Hepatocyte (in vitro differentiated cells): Measurements from ENCODE around the gene RIOK3. TPM values are rescaled to one million over a fixed set of nuclear protein-coding genes. Genes with fewer than 3 reads are reported as not detected.

ENCODE experiments used
- DNase-seq: peaks from one replicate; pipeline ENCODE4 v3.0.0-alpha.2; 2016; ENCODE audit warnings: low spot score
- H2AFZ ChIP-seq: fragments of 200-600 bp; sonication (generic); 2 replicates; pipeline ENCODE4 v1.6.0; 2016; ENCODE audit warnings: antibody characterized with exemption, mild to moderate bottlenecking
- H3K27ac ChIP-seq: fragments of 200-600 bp; sonication (generic); 2 replicates; pipeline ENCODE4 v1.5.1; 2016; ENCODE audit warnings: mild to moderate bottlenecking
- H3K27me3 ChIP-seq: fragments of 200-600 bp; sonication (generic); 2 replicates; pipeline ENCODE4 v1.6.1; 2016
- H3K36me3 ChIP-seq: fragments of 200-600 bp; sonication (generic); replicated peaks from 2 replicates; pipeline ENCODE4 v1.5.1; 2016; ENCODE audit warnings: low read depth; ENCODE audit not compliant: insufficient read depth
- H3K4me1 ChIP-seq: fragments of 200-600 bp; sonication (generic); 2 replicates; pipeline ENCODE4 v1.5.1; 2016; ENCODE audit warnings: mild to moderate bottlenecking, moderate library complexity; ENCODE audit not compliant: insufficient read depth
- H3K4me2 ChIP-seq: fragments of 200-600 bp; sonication (generic); 2 replicates; pipeline ENCODE4 v1.6.0; 2016
- H3K4me3 ChIP-seq: fragments of 200-600 bp; sonication (generic); 2 replicates; pipeline ENCODE4 v1.5.1; 2016; ENCODE audit warnings: mild to moderate bottlenecking
- H3K79me2 ChIP-seq: fragments of 200-600 bp; sonication (generic); 2 replicates; pipeline ENCODE4 v1.6.0; 2017; ENCODE audit warnings: mild to moderate bottlenecking
- H3K9me2 ChIP-seq: fragments of 200-600 bp; sonication (generic); replicated peaks from 2 replicates; pipeline ENCODE4 v1.6.0; 2017; ENCODE audit warnings: mild to moderate bottlenecking; ENCODE audit not compliant: insufficient read depth
- H3K9me3 ChIP-seq: fragments of 200-600 bp; sonication (generic); 2 replicates; pipeline ENCODE4 v1.5.1; 2016; ENCODE audit warnings: low read depth, mild to moderate bottlenecking
- H4K20me1 ChIP-seq: fragments of 200-600 bp; sonication (generic); 2 replicates; pipeline ENCODE4 v1.6.0; 2016; ENCODE audit warnings: mild to moderate bottlenecking; ENCODE audit not compliant: insufficient read depth, poor library complexity, severe bottlenecking
- EZH2 ChIP-seq: fragments of 200-600 bp; sonication (generic); IDR thresholded peaks from 2 replicates; pipeline ENCODE4 v1.6.1; 2016; ENCODE audit warnings: antibody characterized with exemption, mild to moderate bottlenecking, borderline replicate concordance
- EZH2phosphoT487 ChIP-seq: fragments of 200-600 bp; sonication (generic); IDR thresholded peaks from one replicate; pipeline ENCODE4 v1.6.1; 2018; ENCODE audit warnings: antibody characterized with exemption, mild to moderate bottlenecking, low read depth, moderate library complexity; ENCODE audit not compliant: unreplicated experiment, severe bottlenecking
- WGBS: methylation state at CpG from one replicate; pipeline ENCODE4 v1.1.6; 2016; ENCODE audit warnings: low lambda C conversion rate; ENCODE audit errors: missing lambda C conversion rate; 5-methylcytosine and 5-hydroxymethylcytosine counted together
- polyA plus RNA-seq: library from polyadenylated mRNA; unstranded; fragments of >200 nt; fragmentation: Nextera tagmentation; extraction: Ambion mirVana; gene quantifications from 2 replicates; pipeline ENCODE4 v1.2.1, GENCODE V29; 2016
- total RNA-seq: library from RNA; depleted of rRNA; stranded (reverse); fragments of >200 nt; gene quantifications from 2 replicates; pipeline ENCODE4 v1.2.3, GENCODE V29; 2014
- TF ChIP-seq, protein P1 (sequence below): fragments of 200-600 bp; sonication (generic); IDR thresholded peaks from 2 replicates; pipeline ENCODE4 v1.5.1; 2016; ENCODE audit warnings: antibody characterized with exemption, mild to moderate bottlenecking; ENCODE audit not compliant: poor library complexity

Gene RIOK3, protein sequence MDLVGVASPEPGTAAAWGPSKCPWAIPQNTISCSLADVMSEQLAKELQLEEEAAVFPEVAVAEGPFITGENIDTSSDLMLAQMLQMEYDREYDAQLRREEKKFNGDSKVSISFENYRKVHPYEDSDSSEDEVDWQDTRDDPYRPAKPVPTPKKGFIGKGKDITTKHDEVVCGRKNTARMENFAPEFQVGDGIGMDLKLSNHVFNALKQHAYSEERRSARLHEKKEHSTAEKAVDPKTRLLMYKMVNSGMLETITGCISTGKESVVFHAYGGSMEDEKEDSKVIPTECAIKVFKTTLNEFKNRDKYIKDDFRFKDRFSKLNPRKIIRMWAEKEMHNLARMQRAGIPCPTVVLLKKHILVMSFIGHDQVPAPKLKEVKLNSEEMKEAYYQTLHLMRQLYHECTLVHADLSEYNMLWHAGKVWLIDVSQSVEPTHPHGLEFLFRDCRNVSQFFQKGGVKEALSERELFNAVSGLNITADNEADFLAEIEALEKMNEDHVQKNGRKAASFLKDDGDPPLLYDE
- total RNA-seq (70.7 and 95.2 TPM in 2 replicates), polyA plus RNA-seq (53.9 and 57.5 TPM in 2 replicates)

DNA sequence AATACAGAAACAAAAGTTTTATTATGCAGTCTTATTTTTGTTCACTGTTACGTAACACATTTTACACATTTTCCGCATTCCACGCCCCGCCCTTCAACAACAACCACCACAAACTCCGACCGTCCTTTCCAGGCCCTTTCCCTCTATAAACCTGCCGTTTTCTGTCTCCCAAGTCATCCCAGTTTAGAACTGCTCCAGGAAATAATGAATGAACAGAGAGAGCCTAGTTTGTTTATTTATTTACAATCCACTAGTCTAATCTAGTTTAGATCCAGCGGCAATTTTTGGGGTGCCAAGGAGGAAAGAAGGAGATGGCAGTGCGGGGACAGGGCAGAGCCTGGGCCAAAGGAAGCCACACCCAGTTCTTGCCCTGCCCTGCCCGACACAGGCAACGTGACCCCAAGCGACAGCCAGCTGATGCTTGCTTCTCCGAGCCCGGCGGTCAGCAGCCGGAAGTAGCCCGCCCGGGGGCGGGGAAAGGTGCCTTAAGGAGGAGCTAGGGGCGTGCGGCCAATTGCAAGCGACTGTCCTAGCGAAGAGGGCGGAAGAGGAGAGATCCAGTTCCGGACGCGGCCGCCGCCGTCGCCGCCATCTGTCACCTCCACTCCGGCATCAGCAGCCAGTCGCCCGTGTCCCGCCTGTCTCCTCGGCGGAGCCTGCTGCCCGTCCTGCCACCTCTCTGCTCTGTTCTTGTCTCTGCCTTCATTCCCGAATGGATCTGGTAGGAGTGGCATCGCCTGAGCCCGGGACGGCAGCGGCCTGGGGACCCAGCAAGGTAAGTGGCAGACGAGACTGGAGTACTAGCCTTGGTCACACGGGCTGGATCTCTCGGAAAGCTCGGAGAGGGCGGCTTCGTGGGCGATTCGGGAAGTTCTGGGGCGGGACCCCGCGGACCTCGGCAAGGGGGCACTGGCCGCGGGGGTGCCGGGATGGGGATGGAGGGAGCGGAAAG lies at the start of gene RIOK3:
TSS of gene RIOK3 (plus strand) at position 560 of the 952 bp plus-strand sequence. CDS start at position 713, 153 bp downstream.
- Histone ChIP-seq H3K27ac (peak within 1 kb of the TSS; percentile 97), H4K20me1 (peaks cover 20% of the 10 kb centered on the region), H3K4me2 (peak within 1 kb of the TSS; percentile 75), H3K79me2 (peaks cover 47% of the 10 kb centered on the region), H3K4me3 (peak within 1 kb of the TSS; percentile 78), H3K9me3 (no peaks in the 10 kb centered on the region), H3K4me1 (peaks cover 6% of the 10 kb centered on the region), H3K36me3 (no peaks in the 10 kb centered on the region), H3K9me2 (no peaks in the 10 kb centered on the region), H2AFZ (peak within 1 kb of the TSS; percentile 60), H3K27me3 (no peaks in the 10 kb centered on the region)
- DNase-seq, result peak; percentile 98
- 2% methylated on average over 59 of the region's 60 CpGs for WGBS
- no peak for TF ChIP-seq EZH2
- TF ChIP-seq, protein P1, sequence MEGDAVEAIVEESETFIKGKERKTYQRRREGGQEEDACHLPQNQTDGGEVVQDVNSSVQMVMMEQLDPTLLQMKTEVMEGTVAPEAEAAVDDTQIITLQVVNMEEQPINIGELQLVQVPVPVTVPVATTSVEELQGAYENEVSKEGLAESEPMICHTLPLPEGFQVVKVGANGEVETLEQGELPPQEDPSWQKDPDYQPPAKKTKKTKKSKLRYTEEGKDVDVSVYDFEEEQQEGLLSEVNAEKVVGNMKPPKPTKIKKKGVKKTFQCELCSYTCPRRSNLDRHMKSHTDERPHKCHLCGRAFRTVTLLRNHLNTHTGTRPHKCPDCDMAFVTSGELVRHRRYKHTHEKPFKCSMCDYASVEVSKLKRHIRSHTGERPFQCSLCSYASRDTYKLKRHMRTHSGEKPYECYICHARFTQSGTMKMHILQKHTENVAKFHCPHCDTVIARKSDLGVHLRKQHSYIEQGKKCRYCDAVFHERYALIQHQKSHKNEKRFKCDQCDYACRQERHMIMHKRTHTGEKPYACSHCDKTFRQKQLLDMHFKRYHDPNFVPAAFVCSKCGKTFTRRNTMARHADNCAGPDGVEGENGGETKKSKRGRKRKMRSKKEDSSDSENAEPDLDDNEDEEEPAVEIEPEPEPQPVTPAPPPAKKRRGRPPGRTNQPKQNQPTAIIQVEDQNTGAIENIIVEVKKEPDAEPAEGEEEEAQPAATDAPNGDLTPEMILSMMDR, result no peak
- TF ChIP-seq EZH2phosphoT487, result no peak

DNA sequence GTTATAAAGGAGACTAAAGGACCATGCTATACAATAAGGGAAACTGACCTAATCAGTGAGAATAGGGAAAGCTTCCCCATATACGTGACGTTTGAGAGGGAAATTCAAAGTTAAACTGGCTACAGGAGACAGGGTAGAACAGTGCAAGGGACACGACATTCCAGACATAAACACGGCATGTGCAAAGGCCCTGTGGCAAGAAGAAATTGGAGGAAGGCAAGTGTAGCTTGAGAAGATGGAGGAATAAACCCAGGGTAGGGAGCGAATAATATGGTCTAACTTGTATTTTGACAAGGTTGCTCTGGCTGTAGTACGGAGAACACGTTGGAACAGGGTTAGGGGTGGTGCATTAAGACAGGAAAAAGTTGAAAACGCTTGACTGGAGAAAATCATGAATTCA lies 49.8 kb upstream of the RIOK3 start:
- no peaks in the 10 kb centered on the region for H3K9me2 ChIP-seq
- H3K36me3 ChIP-seq, result no peaks in the 10 kb centered on the region
- H3K27ac ChIP-seq, result no peak overlapping the region
- no peak overlapping the region for H3K4me3 ChIP-seq
- peaks cover 20% of the 10 kb centered on the region for H3K4me1 ChIP-seq
- no peak overlapping the region for H2AFZ ChIP-seq
- no peak for DNase-seq
- no peaks in the 10 kb centered on the region for H4K20me1 ChIP-seq
- H3K79me2 ChIP-seq, result no peaks in the 10 kb centered on the region
- 98% methylated on average over 8 of the region's 8 CpGs for WGBS
- no peak overlapping the region for H3K4me2 ChIP-seq
- H3K27me3 ChIP-seq, result no peaks in the 10 kb centered on the region
- no peaks in the 10 kb centered on the region for H3K9me3 ChIP-seq
- TF ChIP-seq, protein P1, result no peak
- TF ChIP-seq EZH2 (no peak), EZH2phosphoT487 (no peak)

DNA sequence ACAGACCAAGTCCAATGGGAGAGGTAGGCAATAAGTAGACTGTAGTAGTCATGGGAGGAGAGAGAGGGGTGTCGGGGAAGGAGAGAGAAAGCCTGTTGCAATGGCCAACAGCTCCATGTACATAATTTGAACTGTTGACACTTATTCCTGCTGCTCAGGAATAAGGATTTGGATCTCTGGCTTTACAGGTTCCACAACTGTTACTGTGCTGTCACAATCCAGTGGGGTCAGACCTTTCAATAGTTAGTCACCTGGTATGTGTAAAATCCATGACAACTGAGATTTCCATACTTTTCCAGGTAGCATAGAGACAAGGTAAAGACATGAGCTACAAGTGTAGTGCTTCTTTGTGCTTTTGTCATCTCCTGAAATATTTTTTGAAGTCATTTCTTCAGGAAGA lies 47.5 kb upstream of the RIOK3 start:
- Histone ChIP-seq H3K36me3 (no peaks in the 10 kb centered on the region), H3K9me3 (no peaks in the 10 kb centered on the region), H2AFZ (no peak overlapping the region), H3K4me1 (peaks cover 17% of the 10 kb centered on the region), H3K9me2 (no peaks in the 10 kb centered on the region), H3K79me2 (no peaks in the 10 kb centered on the region), H4K20me1 (no peaks in the 10 kb centered on the region), H3K4me2 (no peak overlapping the region), H3K4me3 (no peak overlapping the region), H3K27me3 (no peaks in the 10 kb centered on the region), H3K27ac (peak overlapping the region; percentile 75)
- TF ChIP-seq, protein P1, result no peak
- no peak for TF ChIP-seq EZH2
- TF ChIP-seq EZH2phosphoT487, result no peak
- DNase-seq, result no peak
- 100% methylated on average over 1 of the region's 1 CpG for WGBS
